SK-N-SH treated with all-trans-retinoic acid at 6 μM for 48 hours (cell line): ENCODE results near the gene TRIP6.

ENCODE experiments used
- ARNTL ChIP-seq: fragments of 450-650 bp; formaldehyde crosslinking; IDR thresholded peaks from 2 replicates; pipeline ENCODE4 v1.5.0; 2020; ENCODE audit warnings: low read depth, mild to moderate bottlenecking, moderate library complexity, borderline replicate concordance
- BACH2 ChIP-seq: fragments of 250-450 bp; sonication (Bioruptor Pico); IDR thresholded peaks from 2 replicates; pipeline ENCODE4 v1.9.0; 2021; ENCODE audit warnings: mild to moderate bottlenecking, borderline replicate concordance
- ZFP3 ChIP-seq: fragments of 250-450 bp; sonication (Bioruptor Pico); IDR thresholded peaks from 2 replicates; pipeline ENCODE4 v1.5.0; 2020; ENCODE audit warnings: mild to moderate bottlenecking, moderate library complexity
- ZNF8 ChIP-seq: fragments of 450-650 bp; formaldehyde crosslinking; IDR thresholded peaks from 2 replicates; pipeline ENCODE4 v1.5.0; 2020; ENCODE audit warnings: mild to moderate bottlenecking, moderate library complexity
- TF ChIP-seq, protein P1 (sequence below): fragments of 250-450 bp; sonication (Bioruptor Pico); IDR thresholded peaks from 2 replicates; pipeline ENCODE4 v1.5.0; 2020; ENCODE audit warnings: mild to moderate bottlenecking, moderate library complexity

DNA sequence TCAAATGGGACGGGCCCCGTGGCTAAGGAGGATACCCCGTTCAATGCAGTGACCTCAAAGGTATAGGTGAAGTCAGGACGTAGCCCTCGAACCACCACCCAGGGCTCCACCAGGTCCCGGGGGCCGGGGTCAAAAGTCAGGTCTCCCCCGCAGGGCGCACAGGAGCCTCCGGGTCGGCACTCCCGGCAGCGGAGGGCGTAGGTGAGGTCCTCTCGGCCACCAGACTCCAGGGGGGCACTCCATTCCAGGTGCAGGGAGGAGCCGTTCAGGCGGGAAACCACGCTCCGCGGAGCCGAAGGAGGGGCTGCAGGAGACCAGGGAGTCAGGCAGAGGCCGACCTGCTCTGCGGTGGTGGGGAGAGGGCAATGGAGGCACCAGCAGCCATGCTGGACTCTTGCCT is 47.6 kb upstream of the TRIP6 start:
- TF ChIP-seq ZNF8 (CRISPR knock-in tag), result no peak
- TF ChIP-seq, protein P1, sequence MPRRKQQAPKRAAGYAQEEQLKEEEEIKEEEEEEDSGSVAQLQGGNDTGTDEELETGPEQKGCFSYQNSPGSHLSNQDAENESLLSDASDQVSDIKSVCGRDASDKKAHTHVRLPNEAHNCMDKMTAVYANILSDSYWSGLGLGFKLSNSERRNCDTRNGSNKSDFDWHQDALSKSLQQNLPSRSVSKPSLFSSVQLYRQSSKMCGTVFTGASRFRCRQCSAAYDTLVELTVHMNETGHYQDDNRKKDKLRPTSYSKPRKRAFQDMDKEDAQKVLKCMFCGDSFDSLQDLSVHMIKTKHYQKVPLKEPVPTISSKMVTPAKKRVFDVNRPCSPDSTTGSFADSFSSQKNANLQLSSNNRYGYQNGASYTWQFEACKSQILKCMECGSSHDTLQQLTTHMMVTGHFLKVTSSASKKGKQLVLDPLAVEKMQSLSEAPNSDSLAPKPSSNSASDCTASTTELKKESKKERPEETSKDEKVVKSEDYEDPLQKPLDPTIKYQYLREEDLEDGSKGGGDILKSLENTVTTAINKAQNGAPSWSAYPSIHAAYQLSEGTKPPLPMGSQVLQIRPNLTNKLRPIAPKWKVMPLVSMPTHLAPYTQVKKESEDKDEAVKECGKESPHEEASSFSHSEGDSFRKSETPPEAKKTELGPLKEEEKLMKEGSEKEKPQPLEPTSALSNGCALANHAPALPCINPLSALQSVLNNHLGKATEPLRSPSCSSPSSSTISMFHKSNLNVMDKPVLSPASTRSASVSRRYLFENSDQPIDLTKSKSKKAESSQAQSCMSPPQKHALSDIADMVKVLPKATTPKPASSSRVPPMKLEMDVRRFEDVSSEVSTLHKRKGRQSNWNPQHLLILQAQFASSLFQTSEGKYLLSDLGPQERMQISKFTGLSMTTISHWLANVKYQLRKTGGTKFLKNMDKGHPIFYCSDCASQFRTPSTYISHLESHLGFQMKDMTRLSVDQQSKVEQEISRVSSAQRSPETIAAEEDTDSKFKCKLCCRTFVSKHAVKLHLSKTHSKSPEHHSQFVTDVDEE (CRISPR knock-in tag), result no peak
- no peak for TF ChIP-seq ZFP3
- TF ChIP-seq ARNTL (CRISPR knock-in tag), result no peak
- no peak for TF ChIP-seq BACH2 (CRISPR knock-in tag)
